ENCODE measurements around the gene DEFB131B.
"Not testable (repeated sequence)": the region's sequence is repeated elsewhere in the genome, so short reads cannot be mapped to it uniquely, and the experiment has no call there.

- TF ChIP-seq POLR2AphosphoS5 (IDR thresholded peaks at IDR 0.05) = not testable (repeated sequence)
- TF ChIP-seq, protein P1, sequence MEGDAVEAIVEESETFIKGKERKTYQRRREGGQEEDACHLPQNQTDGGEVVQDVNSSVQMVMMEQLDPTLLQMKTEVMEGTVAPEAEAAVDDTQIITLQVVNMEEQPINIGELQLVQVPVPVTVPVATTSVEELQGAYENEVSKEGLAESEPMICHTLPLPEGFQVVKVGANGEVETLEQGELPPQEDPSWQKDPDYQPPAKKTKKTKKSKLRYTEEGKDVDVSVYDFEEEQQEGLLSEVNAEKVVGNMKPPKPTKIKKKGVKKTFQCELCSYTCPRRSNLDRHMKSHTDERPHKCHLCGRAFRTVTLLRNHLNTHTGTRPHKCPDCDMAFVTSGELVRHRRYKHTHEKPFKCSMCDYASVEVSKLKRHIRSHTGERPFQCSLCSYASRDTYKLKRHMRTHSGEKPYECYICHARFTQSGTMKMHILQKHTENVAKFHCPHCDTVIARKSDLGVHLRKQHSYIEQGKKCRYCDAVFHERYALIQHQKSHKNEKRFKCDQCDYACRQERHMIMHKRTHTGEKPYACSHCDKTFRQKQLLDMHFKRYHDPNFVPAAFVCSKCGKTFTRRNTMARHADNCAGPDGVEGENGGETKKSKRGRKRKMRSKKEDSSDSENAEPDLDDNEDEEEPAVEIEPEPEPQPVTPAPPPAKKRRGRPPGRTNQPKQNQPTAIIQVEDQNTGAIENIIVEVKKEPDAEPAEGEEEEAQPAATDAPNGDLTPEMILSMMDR (IDR thresholded peaks at IDR 0.05) = not testable (repeated sequence)
Measured at GRCh38 chr11:71867209-71867608, 11.0 kb upstream of the DEFB131B start.
